ENCODE measurements around the gene NECTIN1. TPM values are rescaled to one million over a fixed set of nuclear protein-coding genes. Genes with fewer than 3 reads are reported as not detected.

Gene NECTIN1
- total RNA-seq, 2 experiments from 2014 or later: 2.5 to 3.4 TPM

GRCh38 chr11:119634301-119634700, 94.7 kb downstream of the NECTIN1 start:
- CTCF ChIA-PET: no interaction called here
- Mint-ChIP-seq H3K36me3 (ENCODE audit: low read depth) (no peaks in the 10 kb centered on the region), H3K9me3 (no peaks in the 10 kb centered on the region), H3K4me1 (ENCODE audit: low read depth) (no peaks in the 10 kb centered on the region), H3K27me3 (no peaks in the 10 kb centered on the region), H3K27ac (no peak overlapping the region), H3K4me3 (no peak overlapping the region)
- H3K9me3 ChIP-seq (ENCODE audit: control insufficient read depth in 1 of 2, insufficient read depth in 1 of 2, low read length in 2 of 2): no peaks in the 10 kb centered on the region
- H3K36me3 ChIP-seq (ENCODE audit: insufficient read depth, low read length): no peaks in the 10 kb centered on the region
- DNase-seq: no peak
- no peaks in the 10 kb centered on the region for H3K4me1 ChIP-seq (ENCODE audit: insufficient read depth, low read length)
- intact Hi-C loops (cut with DNase I, micrococcal nuclease): no loop called here
- POLR2A ChIA-PET: no interaction called here
- H3K4me3 ChIP-seq (ENCODE audit: low read length): no peak overlapping the region
- ATAC-seq (ENCODE audit: poor library complexity): no peak
- TF ChIP-seq, protein P1, sequence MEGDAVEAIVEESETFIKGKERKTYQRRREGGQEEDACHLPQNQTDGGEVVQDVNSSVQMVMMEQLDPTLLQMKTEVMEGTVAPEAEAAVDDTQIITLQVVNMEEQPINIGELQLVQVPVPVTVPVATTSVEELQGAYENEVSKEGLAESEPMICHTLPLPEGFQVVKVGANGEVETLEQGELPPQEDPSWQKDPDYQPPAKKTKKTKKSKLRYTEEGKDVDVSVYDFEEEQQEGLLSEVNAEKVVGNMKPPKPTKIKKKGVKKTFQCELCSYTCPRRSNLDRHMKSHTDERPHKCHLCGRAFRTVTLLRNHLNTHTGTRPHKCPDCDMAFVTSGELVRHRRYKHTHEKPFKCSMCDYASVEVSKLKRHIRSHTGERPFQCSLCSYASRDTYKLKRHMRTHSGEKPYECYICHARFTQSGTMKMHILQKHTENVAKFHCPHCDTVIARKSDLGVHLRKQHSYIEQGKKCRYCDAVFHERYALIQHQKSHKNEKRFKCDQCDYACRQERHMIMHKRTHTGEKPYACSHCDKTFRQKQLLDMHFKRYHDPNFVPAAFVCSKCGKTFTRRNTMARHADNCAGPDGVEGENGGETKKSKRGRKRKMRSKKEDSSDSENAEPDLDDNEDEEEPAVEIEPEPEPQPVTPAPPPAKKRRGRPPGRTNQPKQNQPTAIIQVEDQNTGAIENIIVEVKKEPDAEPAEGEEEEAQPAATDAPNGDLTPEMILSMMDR (IDR thresholded peaks at IDR 0.05): no peak
- H3K27ac ChIP-seq (ENCODE audit: low read depth in 1 of 2, low read length in 2 of 2): no peak overlapping the region
- H3K27me3 ChIP-seq (ENCODE audit: control insufficient read depth in 1 of 2, insufficient read depth in 2 of 2, low read length in 2 of 2): peaks cover 0 to 6% of the 10 kb centered on the region in 2 experiments

DNA sequence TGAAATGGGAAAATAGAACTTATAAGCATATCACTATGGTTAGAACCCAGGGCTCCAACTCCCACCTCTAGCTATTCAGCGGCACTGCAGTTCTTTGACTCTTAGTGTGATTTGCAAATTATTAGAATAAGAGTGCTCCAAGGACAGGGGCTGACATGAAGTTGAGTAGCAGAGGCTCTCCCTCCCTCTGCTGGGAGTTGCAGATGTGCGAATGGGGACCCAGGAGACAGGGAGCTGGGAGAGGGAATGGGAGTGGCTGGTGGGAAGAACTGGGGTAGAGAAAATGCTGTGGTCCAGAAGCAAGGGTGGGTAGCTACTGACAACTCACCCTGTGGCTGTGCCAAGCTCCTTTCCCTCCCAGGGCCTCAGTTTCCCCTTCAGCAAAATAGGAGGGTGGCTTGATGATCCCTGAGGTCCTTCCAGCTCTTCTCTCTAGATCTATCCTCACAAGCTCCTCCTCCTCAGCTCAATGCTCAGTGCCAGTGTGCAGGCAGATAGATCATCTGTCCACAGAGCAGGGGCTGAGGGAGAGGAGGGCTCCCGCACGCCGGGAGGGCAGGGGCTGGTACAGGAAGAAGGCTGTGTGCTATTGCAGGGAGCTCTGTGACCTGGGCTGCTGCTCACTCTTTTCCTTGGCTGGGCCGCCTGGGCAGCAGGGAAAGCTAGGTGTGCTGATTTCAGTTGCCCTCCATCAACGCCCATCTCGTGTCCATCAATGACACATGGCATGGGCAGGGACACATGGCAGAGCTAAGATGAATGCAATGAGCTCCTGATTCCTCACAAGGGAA, 99.0 kb downstream of the NECTIN1 start:
- intact Hi-C loops (cut with DNase I, micrococcal nuclease): no loop called here
- ATAC-seq (ENCODE audit: poor library complexity) (no peak), DNase-seq (no peak)
- no peaks in the 10 kb centered on the region for H3K36me3 Mint-ChIP-seq (ENCODE audit: low read depth)
- H3K9me3 Mint-ChIP-seq: no peaks in the 10 kb centered on the region
- no peak overlapping the region for H3K4me3 Mint-ChIP-seq
- H3K27me3 Mint-ChIP-seq: peaks cover 17% of the 10 kb centered on the region
- POLR2A ChIA-PET: no interaction called here
- CTCF ChIA-PET: no interaction called here
- H3K36me3 ChIP-seq (ENCODE audit: insufficient read depth, low read length): no peaks in the 10 kb centered on the region
- H3K27ac Mint-ChIP-seq: no peak overlapping the region
- H3K4me1 Mint-ChIP-seq (ENCODE audit: low read depth): no peaks in the 10 kb centered on the region
- peaks cover 0 to 6% of the 10 kb centered on the region in 2 experiments for H3K27me3 ChIP-seq (ENCODE audit: control insufficient read depth in 1 of 2, insufficient read depth in 2 of 2, low read length in 2 of 2)
- H3K4me1 ChIP-seq (ENCODE audit: insufficient read depth, low read length): no peaks in the 10 kb centered on the region
- H3K27ac ChIP-seq (ENCODE audit: low read depth in 1 of 2, low read length in 2 of 2): no peak overlapping the region
- H3K4me3 ChIP-seq (ENCODE audit: low read length): no peak overlapping the region
- H3K9me3 ChIP-seq (ENCODE audit: control insufficient read depth in 1 of 2, insufficient read depth in 1 of 2, low read length in 2 of 2): no peaks in the 10 kb centered on the region
- TF ChIP-seq, protein P1 (IDR thresholded peaks at IDR 0.05): no peak

GRCh38 chr11:119629085-119629484, 99.9 kb downstream of the NECTIN1 start:
- DNase-seq (no peak), ATAC-seq (ENCODE audit: poor library complexity) (no peak)
- H3K4me3 ChIP-seq (ENCODE audit: low read length): no peak overlapping the region
- no peaks in the 10 kb centered on the region for H3K36me3 ChIP-seq (ENCODE audit: insufficient read depth, low read length)
- H3K27me3 ChIP-seq (ENCODE audit: control insufficient read depth in 1 of 2, insufficient read depth in 2 of 2, low read length in 2 of 2): peaks cover 0 to 6% of the 10 kb centered on the region in 2 experiments
- intact Hi-C loops (cut with DNase I, micrococcal nuclease): no loop called here
- Mint-ChIP-seq H3K9me3 (no peaks in the 10 kb centered on the region), H3K4me3 (no peak overlapping the region), H3K27ac (no peak overlapping the region), H3K36me3 (ENCODE audit: low read depth) (no peaks in the 10 kb centered on the region), H3K4me1 (ENCODE audit: low read depth) (no peaks in the 10 kb centered on the region), H3K27me3 (peaks cover 17% of the 10 kb centered on the region)
- CTCF ChIA-PET: no interaction called here
- TF ChIP-seq, protein P1 (IDR thresholded peaks at IDR 0.05): no peak
- no peaks in the 10 kb centered on the region for H3K4me1 ChIP-seq (ENCODE audit: insufficient read depth, low read length)
- no peak overlapping the region for H3K27ac ChIP-seq (ENCODE audit: low read depth in 1 of 2, low read length in 2 of 2)
- no peaks in the 10 kb centered on the region for H3K9me3 ChIP-seq (ENCODE audit: control insufficient read depth in 1 of 2, insufficient read depth in 1 of 2, low read length in 2 of 2)
- POLR2A ChIA-PET: no interaction called here

All from CD4-positive, alpha-beta T cell (primary cell).